OCI-LY3 (cell line): Measurements from ENCODE around the gene FNDC10.

Experiments used
- EZH2phosphoT487 ChIP-seq: fragments of 200-600 bp; shearing (Covaris generic); IDR thresholded peaks from 2 replicates; pipeline ENCODE4 v1.6.1; 2018; ENCODE audit warnings: antibody characterized with exemption, mixed run types, low read depth
- TF ChIP-seq, protein P1 (sequence below): fragments of 200-600, 300-600 bp; sonication (generic); IDR thresholded peaks from 2 replicates; pipeline ENCODE4 v1.5.1; 2014; ENCODE audit warnings: antibody characterized with exemption, low read length, low read depth

DNA sequence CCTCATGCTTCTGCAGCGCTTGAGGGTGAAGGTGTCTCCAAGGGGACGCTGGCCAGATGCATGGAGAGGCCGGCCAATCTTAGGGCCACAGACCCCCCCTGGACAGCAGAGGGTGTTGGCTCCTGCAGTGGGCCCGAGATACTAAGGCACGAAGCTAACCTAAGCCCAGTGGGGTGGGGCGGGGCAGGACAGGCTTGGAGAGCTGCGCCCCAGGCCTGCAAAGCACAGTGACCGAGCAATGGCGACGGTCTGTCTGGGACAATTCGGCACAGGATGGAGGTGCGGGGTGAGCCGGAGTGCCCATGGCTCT lies 1.3 kb downstream of the FNDC10 start:
- TF ChIP-seq, protein P1, sequence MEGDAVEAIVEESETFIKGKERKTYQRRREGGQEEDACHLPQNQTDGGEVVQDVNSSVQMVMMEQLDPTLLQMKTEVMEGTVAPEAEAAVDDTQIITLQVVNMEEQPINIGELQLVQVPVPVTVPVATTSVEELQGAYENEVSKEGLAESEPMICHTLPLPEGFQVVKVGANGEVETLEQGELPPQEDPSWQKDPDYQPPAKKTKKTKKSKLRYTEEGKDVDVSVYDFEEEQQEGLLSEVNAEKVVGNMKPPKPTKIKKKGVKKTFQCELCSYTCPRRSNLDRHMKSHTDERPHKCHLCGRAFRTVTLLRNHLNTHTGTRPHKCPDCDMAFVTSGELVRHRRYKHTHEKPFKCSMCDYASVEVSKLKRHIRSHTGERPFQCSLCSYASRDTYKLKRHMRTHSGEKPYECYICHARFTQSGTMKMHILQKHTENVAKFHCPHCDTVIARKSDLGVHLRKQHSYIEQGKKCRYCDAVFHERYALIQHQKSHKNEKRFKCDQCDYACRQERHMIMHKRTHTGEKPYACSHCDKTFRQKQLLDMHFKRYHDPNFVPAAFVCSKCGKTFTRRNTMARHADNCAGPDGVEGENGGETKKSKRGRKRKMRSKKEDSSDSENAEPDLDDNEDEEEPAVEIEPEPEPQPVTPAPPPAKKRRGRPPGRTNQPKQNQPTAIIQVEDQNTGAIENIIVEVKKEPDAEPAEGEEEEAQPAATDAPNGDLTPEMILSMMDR = no peak
- TF ChIP-seq EZH2phosphoT487 = no peak
